GM21360 (cell line): ENCODE results near the gene TSPAN2.

ENCODE experiments used
- ATAC-seq: cut with Tn5 transposase; IDR thresholded peaks from one replicate; pipeline ENCODE4 v1.9.1; 2021; ENCODE audit warnings: mild to moderate bottlenecking, moderate library complexity; ENCODE audit not compliant: unreplicated experiment

TSPAN2 gene

DNA sequence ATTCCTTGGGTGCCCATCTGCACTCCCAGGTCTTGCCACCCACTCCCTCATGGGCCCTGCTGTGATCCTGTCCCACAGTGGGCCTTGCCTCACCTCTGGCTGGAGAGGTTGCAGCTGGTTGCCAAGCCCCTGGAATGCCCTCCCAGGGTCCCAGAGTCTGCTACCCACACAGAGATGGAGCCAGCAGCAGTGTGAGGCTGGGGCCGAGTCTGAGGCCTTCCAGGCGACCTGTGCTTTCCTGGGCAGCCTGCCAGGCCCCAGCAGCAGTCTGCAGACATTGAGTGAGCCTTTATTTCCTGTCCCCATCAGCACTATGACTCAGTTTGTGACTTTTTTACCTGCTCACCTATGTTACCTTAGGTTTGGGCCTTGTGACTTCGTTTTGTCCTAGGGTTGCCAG is 25.0 kb upstream of the TSPAN2 start:
- no peak for ATAC-seq

GRCh38 chr1:115113766-115114165 is 24.5 kb upstream of the TSPAN2 start:
- ATAC-seq: no peak

- no peak for ATAC-seq
These were observed 23.4 kb upstream of the TSPAN2 start for GRCh38 chr1:115112496-115113375.

- no peak for ATAC-seq
These were observed 18.4 kb upstream of the TSPAN2 start for GRCh38 chr1:115107516-115108260.

DNA sequence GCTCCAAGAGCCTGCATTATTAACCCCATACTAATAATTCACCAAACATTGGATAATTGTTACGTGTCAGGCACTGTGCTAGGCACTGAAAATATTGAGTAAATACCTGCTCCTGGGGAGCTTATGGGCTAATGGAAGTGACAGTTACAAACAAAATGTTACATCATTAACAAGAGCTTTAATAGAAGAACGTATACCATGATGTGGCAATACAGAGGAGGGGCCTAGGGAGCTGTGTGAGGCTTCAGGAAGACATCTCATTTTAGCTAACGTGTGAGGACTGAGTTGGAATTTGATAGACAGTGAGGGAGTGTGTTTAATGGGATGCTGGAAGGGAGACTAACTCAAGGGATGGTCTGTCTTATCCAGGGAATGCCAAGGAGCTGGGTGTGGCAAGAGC is 16.5 kb upstream of the TSPAN2 start:
- ATAC-seq: no peak

DNA sequence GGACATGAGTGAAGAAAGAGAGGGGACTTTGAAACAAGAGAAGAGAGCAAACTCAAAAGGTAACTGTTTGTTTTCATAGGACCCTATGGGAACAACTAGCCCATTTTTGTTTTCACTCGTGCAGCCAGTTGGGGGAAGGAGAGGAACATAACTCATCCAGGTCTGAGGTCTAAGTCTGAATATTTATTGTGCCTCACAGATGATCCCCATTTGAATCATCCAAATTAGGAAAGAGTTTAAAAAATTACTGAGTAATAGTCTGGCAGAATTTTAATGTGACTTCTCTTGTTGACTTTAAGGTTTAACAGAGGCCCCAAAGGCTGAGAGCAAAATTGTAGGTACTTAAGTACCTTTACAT is 10.4 kb upstream of the TSPAN2 start:
- no peak for ATAC-seq

- ATAC-seq: peak; percentile 82
These were observed 9.8 kb upstream of the TSPAN2 start for GRCh38 chr1:115098979-115099692.

- no peak for ATAC-seq
These were observed 2.9 kb upstream of the TSPAN2 start for GRCh38 chr1:115092175-115092574.

DNA sequence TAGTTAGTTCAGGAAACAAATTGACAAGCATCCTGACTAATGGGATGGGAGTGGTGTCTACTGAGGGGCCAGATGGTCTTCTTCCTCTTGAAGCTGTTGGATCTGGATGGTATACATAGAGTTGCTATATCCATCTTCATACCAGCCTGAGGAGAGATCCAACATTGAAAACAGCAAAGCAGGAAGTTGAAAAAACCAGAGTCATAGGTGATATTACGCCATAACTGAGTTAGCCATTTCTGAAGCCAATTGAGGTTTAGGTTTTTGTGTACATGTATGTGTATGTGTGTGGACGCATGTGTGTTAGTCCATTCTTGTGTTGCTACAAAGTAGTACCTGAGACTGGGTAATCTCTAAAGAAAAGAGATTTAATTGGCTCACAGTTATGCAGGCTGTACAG is 2.3 kb upstream of the TSPAN2 start:
- no peak for ATAC-seq

DNA sequence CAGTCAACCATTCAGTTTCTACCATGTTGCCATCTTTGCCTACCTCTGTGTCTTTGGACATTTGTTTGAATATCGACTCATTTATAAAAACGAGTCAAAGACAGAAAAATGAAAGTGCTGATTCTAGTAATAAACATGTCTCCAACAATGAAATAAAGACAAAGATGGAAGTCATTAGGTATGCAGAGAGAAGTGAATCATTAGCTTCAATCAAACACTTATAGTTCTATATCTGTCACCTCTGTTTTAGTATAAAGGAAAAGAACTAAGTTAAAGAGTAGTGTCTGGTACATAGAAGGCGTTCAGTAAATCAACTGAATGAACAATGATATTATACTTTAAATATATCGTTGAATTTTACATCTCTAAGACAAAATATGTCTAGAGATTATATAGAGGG is 1.7 kb upstream of the TSPAN2 start:
- no peak for ATAC-seq

DNA sequence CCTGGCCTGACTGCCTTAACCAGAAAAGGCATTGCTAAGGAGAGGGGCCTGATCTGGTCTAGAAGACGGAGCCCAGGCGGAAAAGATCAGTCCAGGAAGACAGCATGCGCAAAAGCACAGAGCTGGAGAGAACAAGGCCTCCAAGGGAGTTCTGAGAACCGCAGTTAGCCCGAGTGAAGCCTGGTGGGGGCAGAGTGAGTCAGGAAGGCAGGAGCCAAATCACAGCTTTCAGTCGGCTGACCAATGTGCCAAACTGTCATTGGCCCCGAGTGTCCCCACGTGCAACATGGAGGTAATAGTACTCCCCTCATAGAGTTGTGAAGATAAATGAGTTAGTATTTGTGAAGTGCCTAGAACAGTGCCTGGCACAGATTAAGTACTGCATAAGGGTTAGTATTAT is 1.2 kb upstream of the TSPAN2 start:
- ATAC-seq: no peak

GRCh38 chr1:115090186-115090490 is 835 bp upstream of the TSPAN2 start:
- no peak for ATAC-seq

DNA sequence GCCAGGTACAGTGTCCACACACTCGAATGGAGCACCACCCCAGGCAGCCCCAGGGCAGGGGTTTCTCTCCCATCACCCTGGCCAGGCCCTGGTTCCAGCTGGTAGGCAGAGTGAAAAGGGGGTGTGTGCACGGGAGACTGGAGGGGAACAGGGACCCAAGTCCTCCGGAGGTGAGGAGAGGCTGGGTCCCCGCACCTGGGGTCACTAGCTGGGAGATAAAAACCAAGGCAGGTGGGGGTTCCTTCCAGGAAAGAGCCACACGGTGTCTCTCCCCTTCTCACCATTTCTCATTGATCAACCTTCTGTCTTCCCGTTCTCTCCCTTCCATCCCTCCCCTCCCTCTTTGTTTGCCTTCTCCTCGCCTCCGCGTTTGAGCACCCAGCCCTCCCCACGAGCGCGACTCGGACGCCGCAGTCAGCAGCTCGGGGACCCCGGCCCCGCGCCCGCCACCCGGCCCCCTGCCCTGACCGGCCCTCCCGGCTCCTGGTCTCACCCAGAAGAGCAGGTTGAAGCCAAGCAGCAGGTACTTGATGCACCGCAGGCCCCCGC is 358 bp downstream of the TSPAN2 start:
- ATAC-seq: no peak

GRCh38 chr1:115088115-115088778 is 1.1 kb downstream of the TSPAN2 start:
- ATAC-seq: no peak

DNA sequence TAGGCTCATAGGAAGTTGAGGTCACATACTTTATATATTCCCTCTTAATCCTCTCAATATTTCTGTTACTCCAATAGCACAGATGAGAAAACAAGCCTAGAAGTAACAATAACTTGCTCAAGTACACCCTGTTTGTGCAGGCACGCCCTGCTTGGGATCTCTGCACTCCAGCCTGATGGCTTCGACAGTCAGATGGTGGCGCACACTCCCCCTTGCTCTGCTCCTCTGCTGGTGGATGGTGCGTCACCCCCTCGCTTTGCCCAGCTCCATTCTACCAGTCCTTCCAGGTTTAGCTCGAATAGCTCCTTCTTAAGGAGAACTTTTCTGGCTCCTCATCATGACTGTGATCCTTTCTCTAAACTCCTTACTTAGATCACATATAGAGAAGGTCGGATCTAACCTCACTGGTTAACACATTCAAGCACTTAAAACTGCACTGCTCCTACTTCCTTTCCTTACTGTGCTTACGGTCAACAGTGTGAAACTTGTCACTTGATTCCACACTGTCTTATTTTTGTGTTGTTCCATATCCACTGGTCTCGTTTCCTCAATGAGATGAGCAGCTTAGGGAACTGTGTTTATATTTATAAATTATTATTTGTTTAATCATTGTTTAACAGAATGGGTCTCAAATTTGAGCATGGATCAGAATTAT is 3.0 kb downstream of the TSPAN2 start:
- no peak for ATAC-seq

DNA sequence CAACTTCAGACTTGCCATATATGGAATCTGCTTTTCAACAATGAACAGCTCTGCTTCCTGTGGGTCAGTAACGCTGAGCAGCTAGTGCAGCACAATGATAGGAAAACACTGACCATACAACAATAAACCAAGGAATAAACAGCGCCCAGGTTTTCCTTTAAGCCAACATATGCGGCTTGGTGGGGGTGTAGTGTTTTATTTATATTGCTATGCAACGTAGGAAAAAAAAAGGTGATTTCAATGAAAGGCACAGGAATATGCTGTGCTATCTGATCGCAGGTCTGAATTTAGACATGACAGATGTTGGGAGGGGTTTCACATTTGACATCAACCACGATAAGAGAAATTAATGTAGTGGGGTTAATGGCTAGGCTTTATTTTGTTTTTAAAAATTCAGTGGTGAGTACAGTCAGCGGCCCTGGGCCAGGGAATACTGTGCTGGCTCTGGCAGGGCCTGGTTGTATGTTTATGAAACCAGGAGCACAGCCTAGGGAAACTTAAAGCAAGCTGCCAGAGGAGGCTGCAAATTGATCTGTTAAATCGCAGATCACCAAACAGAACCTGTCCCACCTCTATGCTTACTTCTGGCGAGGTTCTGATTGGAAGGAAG is 4.3 kb downstream of the TSPAN2 start:
- ATAC-seq: no peak

DNA sequence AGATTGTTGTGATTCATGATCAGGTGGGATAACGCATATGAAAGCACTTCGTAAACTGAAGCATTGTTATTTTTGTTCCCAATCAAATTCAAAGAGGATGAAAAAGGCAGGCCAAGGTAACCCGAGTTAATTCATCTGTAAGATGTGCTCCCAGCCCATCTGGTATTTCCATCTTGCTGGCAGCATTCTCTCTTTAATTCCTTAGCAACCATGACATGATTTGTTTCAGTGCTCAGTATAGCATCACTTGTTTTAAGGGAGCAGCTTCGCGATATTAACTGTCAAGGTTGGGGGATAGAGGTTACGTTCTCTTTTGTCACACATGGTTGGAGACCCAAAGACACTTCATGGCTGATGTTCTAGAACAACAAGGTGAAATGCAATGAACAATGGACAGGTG is 6.4 kb downstream of the TSPAN2 start:
- ATAC-seq: no peak

- ATAC-seq: no peak
These were observed 10.6 kb downstream of the TSPAN2 start for GRCh38 chr1:115078708-115079107.

- ATAC-seq: no peak
These were observed 11.3 kb downstream of the TSPAN2 start for GRCh38 chr1:115077984-115078330.

- no peak for ATAC-seq
These were observed 11.9 kb downstream of the TSPAN2 start for GRCh38 chr1:115077286-115077983.
